Activated naive CD4-positive, alpha-beta T cell (primary cell): Measurements from ENCODE around the gene CREB5.

Experiments used
- DNase-seq, 4 experiments: peaks; one replicate each; lab custom pipeline; 2025; lab: John Stamatoyannopoulos, UW

The CREB5 gene

DNA sequence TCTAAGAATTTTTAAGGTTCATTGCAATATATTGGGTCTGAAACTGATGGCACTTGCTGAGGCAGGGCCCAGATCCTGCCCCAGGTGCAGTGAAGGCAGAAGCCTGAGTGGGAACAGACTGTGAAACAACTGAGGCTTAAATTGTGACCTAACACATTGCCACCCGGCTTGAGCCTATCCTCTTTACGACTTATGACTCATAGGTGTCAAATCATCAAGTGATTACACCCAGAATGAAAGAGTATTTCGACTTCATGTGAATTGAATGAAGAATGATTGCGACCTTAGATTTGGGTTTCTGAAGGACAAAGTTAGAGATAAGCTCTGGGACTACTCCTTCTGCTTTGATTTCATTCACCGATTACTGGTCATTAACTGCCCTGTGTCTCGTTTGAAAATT lies 200.9 kb downstream of the CREB5 start:
- no peak for DNase-seq

- DNase-seq: no peak
These were observed 202.8 kb downstream of the CREB5 start for GRCh38 chr7:28615091-28615490.

DNA sequence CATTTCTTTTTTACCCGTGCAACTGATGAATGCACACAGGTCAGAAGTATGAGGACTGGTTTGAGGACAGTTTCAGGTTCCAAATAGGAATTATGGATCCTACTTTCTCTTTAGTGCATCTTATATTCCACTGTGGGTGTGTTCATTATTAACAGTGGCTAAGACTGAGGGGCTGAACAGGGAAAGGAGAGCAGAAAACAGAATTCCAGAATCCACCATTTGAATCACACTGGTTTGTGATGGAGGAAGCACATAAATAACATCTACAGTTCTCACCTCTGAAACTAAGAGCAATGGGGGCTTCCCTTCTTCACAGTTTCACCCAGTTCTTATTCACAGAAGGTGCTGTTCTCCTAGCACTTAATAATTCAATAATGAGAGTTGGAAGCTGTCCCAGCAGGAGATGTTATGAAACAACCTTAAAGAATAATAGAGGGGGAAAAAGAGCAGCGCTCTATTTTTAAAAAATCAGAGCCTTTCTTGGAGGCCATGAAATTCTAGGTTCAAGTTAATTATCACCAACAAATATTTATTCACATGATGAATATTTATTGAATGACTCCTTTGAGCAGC lies 205.1 kb downstream of the CREB5 start:
- no peak for DNase-seq

DNA sequence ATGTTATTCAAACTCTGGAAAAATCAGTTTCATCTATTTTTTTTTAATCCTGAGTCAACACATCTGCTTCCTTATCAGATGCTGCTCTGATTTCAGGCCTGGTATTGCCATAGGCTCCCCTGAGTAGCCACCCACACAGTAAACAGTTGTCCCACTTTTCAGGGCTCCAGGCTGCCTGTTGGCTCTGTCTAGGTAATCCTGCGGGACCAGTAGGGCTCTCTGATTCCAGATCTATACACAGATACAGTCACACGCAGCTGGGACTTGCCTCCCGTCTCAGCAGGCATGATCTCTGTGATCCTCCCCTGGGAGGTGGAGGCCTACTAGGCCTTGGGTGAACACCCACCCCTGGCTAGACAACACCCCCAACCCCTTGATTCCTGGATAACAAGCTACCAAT lies 206.1 kb downstream of the CREB5 start:
- no peak for DNase-seq

- DNase-seq: no peak
These were observed 206.9 kb downstream of the CREB5 start for GRCh38 chr7:28619256-28619655.

DNA sequence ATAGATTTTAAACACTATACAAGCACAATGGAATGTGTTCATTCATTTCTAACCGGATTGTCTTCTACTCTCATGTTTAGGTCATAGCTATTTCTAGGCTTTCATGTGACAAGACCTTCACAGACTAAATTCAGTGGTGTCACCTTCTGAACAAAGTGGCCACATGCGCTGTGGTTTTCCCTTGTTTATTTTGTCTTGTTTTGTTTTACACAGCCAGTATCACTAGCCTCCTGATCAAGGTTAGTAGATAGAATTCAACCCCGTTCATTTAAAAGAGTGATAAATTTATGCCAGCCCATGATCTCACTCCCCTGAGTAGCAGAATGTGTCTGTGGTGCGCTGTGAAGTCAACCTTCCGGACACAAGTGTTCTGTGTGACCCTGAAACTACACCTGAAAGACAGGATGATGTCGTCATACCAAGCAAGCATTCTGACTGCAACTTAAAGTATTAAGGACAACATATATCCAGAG lies 209.1 kb downstream of the CREB5 start:
- DNase-seq: no peak

DNA sequence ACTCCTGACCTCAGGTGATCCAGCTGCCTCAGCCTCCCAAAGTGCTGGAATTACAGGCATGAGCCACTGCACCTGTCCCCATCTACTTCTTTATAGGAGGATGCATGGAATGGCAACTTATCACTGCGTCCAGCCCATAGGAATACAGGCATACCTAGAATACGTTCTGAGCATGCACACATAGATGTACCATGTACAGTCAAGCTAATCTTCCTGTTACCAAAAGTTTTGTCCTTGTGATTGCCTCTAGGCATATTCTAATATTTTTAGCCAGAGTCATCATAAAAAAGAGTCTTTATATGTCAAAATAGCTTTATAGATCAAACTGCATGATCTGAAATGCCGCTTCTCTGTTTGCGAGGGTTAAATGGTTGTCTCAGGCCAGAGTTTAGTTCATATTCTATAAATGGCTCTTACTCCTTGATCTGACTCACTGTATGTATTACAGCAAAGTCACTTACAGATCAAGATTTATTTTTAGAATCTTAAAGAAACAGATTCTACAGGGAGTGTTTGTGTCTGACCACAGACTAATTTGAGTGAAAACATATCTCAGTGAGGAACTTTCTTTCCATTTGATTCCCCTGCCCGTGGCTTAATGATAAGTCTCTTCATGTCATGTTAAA lies 210.9 kb downstream of the CREB5 start:
- no peak for DNase-seq

DNA sequence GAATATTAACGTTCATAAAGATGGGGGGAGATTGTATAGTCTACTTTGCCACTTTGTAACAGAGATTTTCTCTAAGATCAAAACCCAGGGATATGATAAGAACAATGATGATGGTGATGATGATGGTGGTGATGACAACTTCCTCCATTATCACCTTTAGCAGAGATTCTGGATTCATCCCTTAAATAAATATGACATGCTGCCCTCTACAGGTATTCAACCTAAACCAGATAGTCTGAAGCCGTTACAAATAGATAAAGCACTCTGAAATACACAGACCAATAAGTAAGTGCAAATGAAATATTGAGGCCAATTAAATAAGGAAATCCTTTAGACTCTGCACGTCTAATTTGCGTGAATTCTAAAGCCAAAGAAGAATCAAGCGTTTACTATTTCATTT lies 211.5 kb downstream of the CREB5 start:
- no peak for DNase-seq

- DNase-seq: no peak
These were observed 213.1 kb downstream of the CREB5 start for GRCh38 chr7:28625432-28625831.

GRCh38 chr7:28626221-28626620 lies 213.9 kb downstream of the CREB5 start:
- DNase-seq: no peak

- DNase-seq: no peak
These were observed 214.4 kb downstream of the CREB5 start for GRCh38 chr7:28626624-28627262.

DNA sequence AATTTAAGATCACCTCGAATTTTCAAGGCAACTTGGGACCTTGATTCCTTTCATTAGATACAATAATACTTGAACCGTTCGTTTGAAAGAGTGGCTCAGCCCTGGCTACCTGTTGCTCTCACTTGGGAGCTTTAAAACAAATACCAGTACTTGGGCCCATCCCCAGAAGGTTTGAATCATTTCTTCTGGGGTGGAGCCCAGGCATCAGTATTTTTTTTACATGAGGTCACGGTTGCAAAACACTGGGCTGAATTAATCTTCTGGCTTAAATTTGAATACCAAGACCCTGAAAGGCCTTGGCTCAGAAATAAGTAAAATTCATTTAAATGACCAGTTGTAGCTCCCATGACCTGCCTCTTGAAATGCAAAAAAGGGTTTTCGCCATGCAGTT lies 214.9 kb downstream of the CREB5 start:
- DNase-seq: no peak

- DNase-seq: no peak
These were observed 215.6 kb downstream of the CREB5 start for GRCh38 chr7:28627896-28628295.

GRCh38 chr7:28629216-28629842 lies 217.0 kb downstream of the CREB5 start:
- DNase-seq: no peak

DNA sequence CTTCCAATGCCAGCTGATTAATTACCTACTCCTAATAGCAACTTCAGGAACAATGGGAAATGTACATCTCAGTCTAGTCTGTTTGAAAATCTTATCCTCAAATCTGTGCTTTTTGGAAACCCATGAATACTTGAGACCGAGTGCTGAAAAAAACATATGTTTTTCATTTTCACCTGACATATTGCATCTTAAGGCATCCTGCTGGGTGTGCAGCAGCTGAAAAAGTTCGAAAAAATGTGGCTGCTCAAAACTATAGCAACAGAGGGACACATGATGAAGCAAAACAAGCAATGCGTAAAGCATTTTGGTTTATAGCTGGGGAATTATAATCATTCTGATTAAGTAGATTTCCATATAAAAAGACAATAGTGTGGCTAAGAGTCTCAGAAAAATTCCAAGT lies 218.0 kb downstream of the CREB5 start:
- DNase-seq: no peak

DNA sequence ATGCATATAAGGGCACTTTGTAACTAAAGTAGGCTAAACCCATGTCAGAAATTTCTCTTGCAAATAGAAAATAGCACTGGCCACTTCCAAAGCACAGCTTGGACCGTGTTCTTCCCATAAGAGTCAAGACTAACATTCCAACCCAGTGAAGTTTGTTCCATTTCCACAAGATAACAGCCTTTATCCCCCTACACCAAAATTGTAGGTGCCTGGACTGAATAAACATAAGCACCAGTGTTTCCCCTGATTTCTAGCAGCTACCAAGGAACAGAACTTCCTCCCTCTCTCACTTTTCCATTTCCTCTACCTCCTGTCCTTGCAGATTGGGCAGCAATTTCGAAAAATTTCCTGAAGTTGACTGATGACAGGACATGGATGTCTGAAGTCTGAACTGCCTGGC lies 219.7 kb downstream of the CREB5 start:
- no peak for DNase-seq

DNA sequence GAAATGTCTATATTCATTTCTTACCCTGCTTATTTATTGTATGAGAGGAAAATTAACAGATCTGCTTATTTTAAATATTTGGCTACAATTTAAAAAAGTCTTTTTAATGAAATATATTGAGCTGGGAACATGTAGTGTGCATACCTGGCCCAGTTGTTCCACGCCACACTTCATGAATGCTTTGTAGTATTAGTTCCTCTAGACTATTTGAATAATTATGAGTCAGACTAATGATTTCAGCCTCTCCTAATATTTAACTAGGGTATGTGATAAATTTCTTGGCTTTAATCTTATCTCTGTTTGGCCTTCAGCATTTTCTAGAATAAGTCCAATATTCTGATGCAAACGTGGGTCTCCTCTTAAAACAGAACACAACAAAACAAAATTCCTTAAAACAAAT lies 226.6 kb downstream of the CREB5 start:
- DNase-seq: no peak

DNA sequence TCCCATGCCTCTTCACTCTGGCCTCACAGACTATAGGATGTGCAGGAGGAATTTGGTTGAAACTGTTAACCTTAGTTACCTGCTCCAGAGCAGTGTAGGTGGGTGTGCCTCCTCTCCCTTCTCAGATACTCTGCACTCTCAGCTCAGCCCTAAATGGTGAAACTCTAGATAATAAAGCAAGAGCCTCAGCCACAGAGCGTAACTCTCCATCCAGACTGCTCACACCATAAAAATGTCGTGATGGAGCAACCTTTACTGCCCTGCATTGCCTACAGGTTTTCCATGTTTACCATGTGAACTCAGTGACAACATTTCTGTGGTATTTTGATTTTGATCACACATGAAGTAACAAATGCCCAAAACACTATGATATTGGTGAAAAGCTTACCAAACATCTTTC lies 227.7 kb downstream of the CREB5 start:
- no peak for DNase-seq

DNA sequence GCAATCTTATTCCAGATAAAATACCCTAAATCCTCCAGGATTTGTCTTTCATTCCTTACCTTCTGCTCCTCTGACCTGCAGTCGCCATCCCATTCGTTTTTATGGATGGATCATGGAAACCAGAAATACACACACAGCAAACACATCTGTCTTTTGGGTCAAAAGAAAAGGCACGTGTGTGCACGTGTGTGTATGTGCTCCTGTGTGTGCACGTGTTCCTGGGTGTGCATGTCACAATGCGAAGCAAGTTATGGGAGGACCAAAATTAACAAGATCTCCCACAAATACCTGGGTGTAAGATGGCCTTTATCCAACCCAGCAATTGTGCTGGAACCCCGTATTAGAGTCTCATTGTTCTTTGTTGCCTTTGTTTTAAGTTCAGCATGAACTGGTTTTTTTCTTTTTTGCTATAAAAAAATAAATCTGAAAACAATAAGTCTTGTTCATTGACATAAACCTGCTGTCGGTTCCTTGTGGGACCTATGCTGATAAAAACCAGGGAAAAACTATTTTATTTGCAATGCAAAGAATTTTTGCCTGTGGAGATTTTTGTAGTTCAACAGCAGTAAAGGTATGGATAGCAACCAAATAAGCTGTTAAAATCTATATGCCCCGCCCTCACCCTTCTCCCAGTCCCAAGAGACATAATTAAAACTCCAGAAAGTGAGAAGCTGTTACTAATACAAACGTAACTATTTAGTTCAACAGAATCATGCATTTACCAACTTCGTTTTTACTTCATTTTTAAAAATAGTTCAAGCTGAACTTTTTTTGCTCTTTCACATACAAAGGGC lies 229.6 kb downstream of the CREB5 start:
- no peak for DNase-seq

- DNase-seq: no peak
These were observed 230.9 kb downstream of the CREB5 start for GRCh38 chr7:28643188-28643569.

DNA sequence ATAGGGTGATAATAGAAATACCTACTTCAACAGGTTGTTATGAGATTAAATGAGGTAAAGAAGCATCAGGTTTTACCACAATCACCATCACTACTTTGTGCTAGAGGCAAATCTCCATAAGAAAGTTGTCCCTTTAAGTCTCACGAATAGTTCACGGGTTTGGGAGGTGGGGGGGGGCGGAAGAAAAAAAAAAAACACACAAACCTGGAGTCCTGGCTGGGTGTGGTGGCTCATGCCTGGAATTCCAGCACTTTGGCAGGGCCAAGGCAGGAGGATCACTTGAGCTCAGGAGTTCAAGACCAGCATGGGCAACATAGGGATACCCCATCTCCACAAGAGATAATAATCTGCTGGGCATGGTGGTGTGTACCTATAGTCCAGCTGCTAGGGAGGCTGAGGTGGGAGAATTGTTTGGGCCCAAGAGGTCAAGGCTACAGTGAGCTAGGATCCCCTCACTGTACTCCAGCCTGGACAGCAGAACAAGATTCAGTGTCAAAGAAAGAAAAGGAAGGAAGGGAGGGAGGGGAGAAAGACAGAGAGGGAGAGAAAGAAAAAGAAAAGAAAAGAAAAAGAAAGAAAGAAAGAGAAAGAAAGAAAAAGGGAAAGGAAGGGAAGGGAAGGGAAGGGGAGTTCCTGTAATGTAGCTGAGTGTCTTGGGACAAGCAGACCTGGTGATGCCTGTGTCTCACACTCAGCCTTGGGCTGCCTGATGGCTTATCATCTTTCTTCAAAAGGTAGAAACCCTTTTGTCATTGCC lies 231.4 kb downstream of the CREB5 start:
- no peak for DNase-seq

DNA sequence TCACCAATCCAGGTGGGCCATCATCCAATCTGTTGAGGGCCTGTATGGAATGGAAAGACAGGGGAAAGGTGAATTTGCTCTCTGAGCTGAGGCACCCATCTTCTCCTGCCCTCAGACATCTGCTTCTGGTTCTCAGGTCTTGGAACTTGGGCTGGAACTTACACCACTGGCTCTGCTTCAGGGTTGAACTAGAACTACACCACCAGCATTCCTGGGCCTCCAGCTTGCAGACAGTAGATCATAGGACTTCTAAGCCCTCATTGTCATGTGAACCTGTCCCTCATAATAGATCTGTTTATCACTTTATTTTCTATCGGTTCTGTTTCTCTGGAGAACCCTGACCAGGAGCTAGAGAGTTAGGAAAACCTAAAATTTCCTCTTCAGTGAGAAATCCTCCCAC lies 233.5 kb downstream of the CREB5 start:
- no peak for DNase-seq
